ENCODE measurements around the gene NANOGP8. TPM values are rescaled to one million over a fixed set of nuclear protein-coding genes. Genes with fewer than 3 reads are reported as not detected.

NANOGP8 gene
- total RNA-seq, 1 donor from 2014 or later = 1.2 TPM

DNA sequence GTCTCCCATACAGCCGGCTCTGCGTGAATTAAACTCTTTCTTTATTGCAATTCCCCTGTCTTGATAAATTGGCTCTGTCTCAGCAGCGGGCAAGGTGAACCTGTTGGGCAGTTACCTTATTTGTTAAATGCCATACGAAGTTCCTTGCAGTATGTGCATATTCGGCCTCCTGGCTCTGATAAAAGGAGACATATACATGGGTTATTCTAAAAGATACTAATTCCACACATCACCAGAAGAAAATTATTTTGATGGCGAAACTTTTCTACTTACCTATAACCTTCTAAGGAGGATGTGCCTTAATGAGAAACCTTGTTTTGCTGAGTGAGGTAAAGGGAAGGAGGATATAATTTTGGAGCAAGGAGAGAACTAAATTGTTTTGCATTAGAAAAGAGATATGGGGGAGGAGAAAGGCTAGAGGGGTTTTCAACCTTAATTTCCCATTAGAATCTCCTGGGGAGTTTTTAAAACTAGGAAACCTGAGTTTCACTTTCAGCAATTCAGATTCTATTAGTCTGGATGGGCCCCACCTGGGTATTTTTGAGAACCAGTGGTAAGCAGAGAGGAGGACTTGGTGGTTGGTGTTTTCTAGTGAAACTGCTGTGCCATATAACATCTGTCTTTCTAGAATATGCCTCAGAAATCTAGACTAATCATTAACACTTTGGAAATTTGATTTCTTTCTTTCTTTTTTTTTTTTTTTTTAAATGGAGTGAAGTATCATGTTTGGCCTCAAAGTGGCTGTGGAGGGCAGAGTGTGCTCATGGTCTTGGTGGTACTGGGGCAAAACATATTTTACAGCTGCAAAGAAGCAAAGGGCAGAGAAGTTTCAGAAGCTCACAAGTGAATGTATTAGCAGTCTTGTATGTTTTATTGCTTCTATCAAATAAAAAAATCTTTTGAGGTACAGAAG is 23.0 kb downstream of the NANOGP8 start:
- Mint-ChIP-seq H3K4me1 (peaks cover 55% of the 10 kb centered on the region), H3K4me3 (no peak overlapping the region), H3K27ac (peak overlapping the region; percentile 81)

DNA sequence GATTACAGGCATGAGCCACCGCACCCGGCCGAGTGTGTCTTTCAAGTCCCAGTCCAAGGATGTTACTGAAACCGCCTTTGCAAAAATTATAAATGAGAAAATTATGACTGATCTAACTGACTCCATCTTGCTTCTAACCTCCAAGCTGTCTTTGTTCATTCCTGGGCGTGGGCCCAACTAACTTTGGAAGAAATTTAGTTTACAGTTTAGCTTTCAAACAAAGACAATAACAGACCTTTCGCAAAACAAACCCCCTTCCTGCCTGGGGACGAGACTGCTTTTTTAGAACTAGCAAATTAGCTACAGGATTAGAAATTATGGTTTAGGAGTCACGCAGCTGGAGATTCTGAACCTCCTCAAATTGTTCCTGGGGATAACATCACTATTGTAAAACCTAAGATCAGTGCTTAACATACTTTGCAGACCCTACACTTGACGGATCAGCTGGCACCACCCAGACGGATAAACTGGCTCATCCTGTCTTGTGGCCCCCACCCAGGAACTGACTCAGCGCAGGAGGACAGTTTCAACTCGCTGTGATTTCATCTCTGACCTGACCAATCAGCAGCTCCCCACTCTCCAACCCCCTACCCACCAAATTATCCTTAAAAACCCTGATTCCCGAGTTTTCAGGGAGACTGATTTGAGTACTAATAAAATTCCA is 23.8 kb downstream of the NANOGP8 start:
- H3K27me3 Mint-ChIP-seq (ENCODE audit: low read depth) = no peaks in the 10 kb centered on the region
- DNase-seq (ENCODE audit: low spot score in 2 of 2, unreplicated experiment in 2 of 2) = no peak
- H3K4me1 Mint-ChIP-seq = peaks cover 52% of the 10 kb centered on the region
- H3K9me3 Mint-ChIP-seq = peaks cover 3% of the 10 kb centered on the region
- peak overlapping the region; percentile 81 for H3K27ac Mint-ChIP-seq
- H3K36me3 Mint-ChIP-seq = peaks cover 4% of the 10 kb centered on the region
- TF ChIP-seq, protein P1, sequence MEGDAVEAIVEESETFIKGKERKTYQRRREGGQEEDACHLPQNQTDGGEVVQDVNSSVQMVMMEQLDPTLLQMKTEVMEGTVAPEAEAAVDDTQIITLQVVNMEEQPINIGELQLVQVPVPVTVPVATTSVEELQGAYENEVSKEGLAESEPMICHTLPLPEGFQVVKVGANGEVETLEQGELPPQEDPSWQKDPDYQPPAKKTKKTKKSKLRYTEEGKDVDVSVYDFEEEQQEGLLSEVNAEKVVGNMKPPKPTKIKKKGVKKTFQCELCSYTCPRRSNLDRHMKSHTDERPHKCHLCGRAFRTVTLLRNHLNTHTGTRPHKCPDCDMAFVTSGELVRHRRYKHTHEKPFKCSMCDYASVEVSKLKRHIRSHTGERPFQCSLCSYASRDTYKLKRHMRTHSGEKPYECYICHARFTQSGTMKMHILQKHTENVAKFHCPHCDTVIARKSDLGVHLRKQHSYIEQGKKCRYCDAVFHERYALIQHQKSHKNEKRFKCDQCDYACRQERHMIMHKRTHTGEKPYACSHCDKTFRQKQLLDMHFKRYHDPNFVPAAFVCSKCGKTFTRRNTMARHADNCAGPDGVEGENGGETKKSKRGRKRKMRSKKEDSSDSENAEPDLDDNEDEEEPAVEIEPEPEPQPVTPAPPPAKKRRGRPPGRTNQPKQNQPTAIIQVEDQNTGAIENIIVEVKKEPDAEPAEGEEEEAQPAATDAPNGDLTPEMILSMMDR (IDR thresholded peaks at IDR 0.05; ENCODE audit: unreplicated experiment) = no peak
- H3K4me3 Mint-ChIP-seq = no peak overlapping the region

More for the DNA sequence above, 23.0 kb downstream of the NANOGP8 start:
- no peaks in the 10 kb centered on the region for H3K27me3 Mint-ChIP-seq (ENCODE audit: low read depth)
- TF ChIP-seq, protein P1 (IDR thresholded peaks at IDR 0.05; ENCODE audit: unreplicated experiment) = no peak
- peaks cover 4% of the 10 kb centered on the region for H3K36me3 Mint-ChIP-seq
- no peak for DNase-seq (ENCODE audit: low spot score in 2 of 2, unreplicated experiment in 2 of 2)
- H3K9me3 Mint-ChIP-seq = peaks cover 3% of the 10 kb centered on the region

DNA sequence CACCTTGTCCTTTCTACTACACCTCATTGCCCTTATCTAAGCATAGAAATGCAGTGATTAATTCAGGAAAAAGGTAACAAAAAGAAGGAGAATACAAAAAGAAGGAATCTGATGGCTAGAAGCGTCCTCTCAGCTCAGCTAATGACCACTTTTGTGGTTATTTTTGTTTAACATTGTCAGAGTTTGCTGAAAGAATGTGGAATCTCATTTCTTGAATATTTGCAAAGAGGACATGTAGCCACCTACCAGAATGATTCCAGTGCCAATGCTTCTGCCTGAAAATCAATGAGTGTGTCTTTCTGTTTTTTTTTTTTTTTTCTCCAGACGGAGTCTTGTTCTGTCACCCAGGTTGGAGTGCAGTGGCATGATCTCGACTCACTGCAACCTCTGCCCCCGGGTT is 24.5 kb downstream of the NANOGP8 start:
- Mint-ChIP-seq H3K27ac (peak overlapping the region; percentile 56), H3K4me1 (peaks cover 48% of the 10 kb centered on the region), H3K36me3 (no peaks in the 10 kb centered on the region), H3K4me3 (no peak overlapping the region), H3K9me3 (no peaks in the 10 kb centered on the region), H3K27me3 (ENCODE audit: low read depth) (no peaks in the 10 kb centered on the region)
- DNase-seq (ENCODE audit: low spot score in 2 of 2, unreplicated experiment in 2 of 2) = no peak
- TF ChIP-seq, protein P1 (IDR thresholded peaks at IDR 0.05; ENCODE audit: unreplicated experiment) = no peak

DNA sequence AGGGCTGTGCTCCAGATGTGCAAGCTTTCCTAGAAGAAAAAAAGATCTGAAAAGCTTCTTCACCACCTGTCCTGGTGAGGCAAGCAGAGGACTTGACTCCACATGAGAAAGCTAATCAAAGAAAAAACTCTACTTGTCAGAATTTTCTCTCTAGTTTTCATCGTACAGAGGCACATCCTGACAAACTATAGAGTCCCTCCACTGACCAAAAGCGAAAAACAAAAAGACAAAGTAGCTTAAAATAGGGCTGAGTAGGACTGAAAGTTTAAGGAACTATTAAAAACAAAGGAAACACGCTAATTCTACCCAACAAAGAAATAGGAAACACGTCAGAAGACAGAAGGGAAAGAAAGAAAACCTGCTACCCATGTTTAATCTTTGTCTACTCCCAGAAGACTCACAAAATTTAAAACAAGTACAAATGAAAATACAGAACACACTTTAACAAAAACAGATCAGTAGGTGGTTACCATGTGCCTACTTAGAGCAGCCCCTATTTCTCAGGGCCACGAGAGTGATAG is 26.5 kb downstream of the NANOGP8 start:
- Mint-ChIP-seq H3K9me3 (no peaks in the 10 kb centered on the region), H3K4me3 (no peak overlapping the region), H3K27ac (peak overlapping the region; percentile 74), H3K4me1 (peaks cover 36% of the 10 kb centered on the region), H3K27me3 (ENCODE audit: low read depth) (no peaks in the 10 kb centered on the region), H3K36me3 (no peaks in the 10 kb centered on the region)
- TF ChIP-seq, protein P1 (IDR thresholded peaks at IDR 0.05; ENCODE audit: unreplicated experiment) = no peak
- no peak for DNase-seq (ENCODE audit: low spot score in 2 of 2, unreplicated experiment in 2 of 2)

DNA sequence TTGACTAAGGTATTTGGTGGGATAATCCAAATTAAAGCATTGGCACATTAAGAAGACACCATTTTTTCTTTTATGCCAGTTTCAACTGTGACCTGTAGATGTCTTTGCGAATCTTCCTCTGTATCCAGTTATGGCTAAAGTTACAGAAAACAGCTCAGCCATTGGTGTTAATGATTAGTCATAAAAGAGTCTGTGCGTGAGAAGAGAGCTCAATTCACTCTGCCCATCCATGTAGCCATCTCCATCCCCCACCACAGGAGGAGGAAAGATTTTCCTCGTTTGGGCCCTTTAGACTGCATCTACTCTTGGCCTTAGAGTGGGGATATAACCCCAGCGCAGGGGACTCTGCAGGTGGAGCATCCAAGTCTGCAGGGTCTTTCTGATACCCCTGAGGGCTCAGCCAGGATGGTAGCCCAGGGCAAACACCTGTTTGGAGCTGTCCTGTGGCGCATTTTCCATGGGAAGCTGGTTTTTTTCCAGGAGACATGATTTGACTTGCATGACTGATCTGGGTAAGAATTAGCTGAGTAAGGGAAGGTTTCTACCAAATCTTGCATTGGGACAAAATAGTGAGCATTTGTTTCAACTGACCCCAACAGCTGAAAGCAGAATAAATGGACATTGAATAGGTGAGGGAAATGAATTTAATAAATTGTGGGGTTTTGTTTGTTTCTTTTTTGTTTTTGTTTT is 29.5 kb downstream of the NANOGP8 start:
- Mint-ChIP-seq H3K36me3 (no peaks in the 10 kb centered on the region), H3K9me3 (peaks cover 4% of the 10 kb centered on the region), H3K27ac (no peak overlapping the region), H3K27me3 (ENCODE audit: low read depth) (no peaks in the 10 kb centered on the region), H3K4me1 (peaks cover 14% of the 10 kb centered on the region), H3K4me3 (no peak overlapping the region)
- no peak for DNase-seq (ENCODE audit: low spot score in 2 of 2, unreplicated experiment in 2 of 2)
- TF ChIP-seq, protein P1 (IDR thresholded peaks at IDR 0.05; ENCODE audit: unreplicated experiment) = no peak

All from mesothelial cell of epicardium (in vitro differentiated cells).